ENCODE data around the gene MACC1.
"Not testable (repeated sequence)": the region's sequence is repeated elsewhere in the genome, so short reads cannot be mapped to it uniquely, and the experiment has no call there.

Gene MACC1

GRCh38 chr7:20203316-20203715, 13.9 kb downstream of the MACC1 start:
- no peak for DNase-seq (ENCODE audit: low read depth)

DNA sequence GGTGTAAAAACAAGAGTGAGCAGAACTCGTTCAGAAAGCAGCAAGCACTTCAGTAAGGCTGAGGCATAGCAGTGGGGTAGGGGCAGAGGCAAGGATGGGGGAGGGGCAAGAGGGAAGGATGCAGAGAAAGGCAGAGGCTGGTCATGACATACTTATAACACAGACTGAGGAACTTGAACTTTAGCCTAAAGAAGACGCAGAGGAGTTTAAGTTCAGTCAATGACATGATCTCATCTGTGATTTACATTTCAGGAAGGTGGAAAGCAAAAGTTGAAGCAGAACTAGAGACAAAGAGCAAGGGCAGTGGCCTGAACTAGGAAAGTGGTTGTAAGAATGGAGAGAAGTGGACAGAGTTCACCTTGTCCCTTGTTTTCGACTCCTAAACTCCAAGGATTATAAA, 15.8 kb downstream of the MACC1 start:
- DNase-seq (ENCODE audit: low read depth), result no peak

- no peak for DNase-seq (ENCODE audit: low read depth)
Measured at GRCh38 chr7:20200971-20201370, 16.2 kb downstream of the MACC1 start.

GRCh38 chr7:20200361-20200760, 16.8 kb downstream of the MACC1 start:
- DNase-seq (ENCODE audit: low read depth), result no peak

- no peak for DNase-seq (ENCODE audit: low read depth)
Measured at GRCh38 chr7:20199015-20199737, 18.0 kb downstream of the MACC1 start.

- no peak for DNase-seq (ENCODE audit: low read depth)
Measured at GRCh38 chr7:20198260-20198659, 18.9 kb downstream of the MACC1 start.

- no peak for DNase-seq (ENCODE audit: low read depth)
Measured at GRCh38 chr7:20197837-20198236, 19.3 kb downstream of the MACC1 start.

GRCh38 chr7:20197125-20197748, 19.9 kb downstream of the MACC1 start:
- no peak for DNase-seq (ENCODE audit: low read depth)

GRCh38 chr7:20194343-20194995, 22.7 kb downstream of the MACC1 start:
- no peak for DNase-seq (ENCODE audit: low read depth)

- no peak for DNase-seq (ENCODE audit: low read depth)
Measured at GRCh38 chr7:20193873-20194272, 23.3 kb downstream of the MACC1 start.

- no peak for DNase-seq (ENCODE audit: low read depth)
Measured at GRCh38 chr7:20193242-20193777, 23.9 kb downstream of the MACC1 start.

- DNase-seq (ENCODE audit: low read depth), result no peak
Measured at GRCh38 chr7:20191391-20191869, 25.8 kb downstream of the MACC1 start.

DNA sequence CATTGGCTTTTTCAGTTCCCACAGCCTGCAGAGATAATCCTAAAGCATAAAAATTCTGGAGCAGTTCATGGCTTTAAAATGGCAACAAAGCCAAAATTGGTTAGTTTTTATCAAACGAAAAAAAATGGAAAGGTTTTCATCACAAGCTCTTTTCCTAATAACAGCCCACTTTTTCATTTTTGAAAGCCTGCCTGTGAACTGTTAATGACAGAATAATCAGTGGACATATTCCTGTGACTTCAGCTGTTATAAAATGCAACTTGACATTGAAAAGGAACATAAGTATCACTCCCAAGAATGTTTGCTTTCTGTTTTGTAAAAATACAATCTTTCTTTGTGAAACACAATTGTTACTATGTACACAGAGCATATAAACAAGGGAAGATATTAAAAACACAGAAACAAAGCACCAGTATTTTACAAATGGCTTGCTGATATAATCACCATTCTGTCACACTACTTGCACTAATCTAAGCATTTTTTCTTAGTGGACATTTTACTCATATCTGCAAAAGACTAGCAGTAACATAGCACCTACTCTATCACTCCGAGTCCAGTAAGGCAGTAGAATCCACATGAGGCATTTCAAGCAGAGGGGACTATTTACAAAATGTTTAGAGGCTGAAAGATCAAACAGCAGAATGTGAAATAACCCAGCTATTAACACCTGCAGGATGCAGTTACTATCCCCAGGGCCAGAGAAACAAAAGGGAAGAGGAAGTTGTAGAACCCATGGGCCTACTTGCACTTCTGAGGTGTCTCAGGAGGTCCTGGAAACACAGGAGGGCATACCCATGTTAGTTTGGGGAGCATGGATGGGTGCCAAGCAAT, 26.4 kb downstream of the MACC1 start:
- no peak for DNase-seq (ENCODE audit: low read depth)

DNA sequence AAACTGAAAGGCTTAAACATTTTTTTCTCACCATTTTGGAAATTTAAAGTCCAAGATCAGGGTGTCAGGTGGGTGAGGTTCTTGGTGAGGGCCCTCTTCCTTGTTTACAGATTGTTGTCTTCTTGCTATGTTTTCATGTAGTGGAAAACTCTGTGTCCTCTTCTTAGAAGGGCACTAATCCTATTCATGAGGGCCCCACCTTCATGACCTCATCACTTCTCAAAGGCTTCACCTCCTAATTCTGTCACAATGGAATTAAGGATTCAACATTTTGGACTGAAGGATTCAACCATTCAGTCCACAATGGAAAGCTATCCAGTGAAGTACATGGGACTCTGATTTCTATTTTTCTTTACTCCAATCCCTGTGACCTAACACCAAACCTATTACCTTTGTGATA, 27.3 kb downstream of the MACC1 start:
- no peak for DNase-seq (ENCODE audit: low read depth)

- no peak for DNase-seq (ENCODE audit: low read depth)
Measured at GRCh38 chr7:20188567-20188966, 28.6 kb downstream of the MACC1 start.

- not testable (repeated sequence) for DNase-seq (ENCODE audit: low read depth)
Measured at GRCh38 chr7:20187850-20188249, 29.3 kb downstream of the MACC1 start.

- no peak for DNase-seq (ENCODE audit: low read depth)
Measured at GRCh38 chr7:20185988-20186387, 31.2 kb downstream of the MACC1 start.

DNA sequence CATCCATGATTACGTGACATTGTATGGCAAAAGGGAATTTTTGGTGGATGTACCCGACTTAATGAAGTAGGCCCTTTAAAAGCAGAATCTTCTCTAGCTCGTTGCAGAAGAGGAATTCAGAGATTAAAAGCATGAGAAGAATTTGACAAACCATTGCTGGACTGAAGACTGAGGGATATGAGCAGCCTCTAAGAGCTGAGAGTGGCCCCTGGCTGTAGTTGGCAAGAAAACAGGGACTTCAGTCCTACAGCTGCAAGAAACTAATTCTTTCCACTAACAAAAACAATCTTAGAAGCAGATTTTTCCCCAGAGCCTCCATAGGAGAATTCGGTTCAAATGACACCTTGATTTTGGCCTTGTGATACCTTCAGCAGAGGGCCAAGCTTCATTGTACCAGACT, 34.1 kb downstream of the MACC1 start:
- no peak for DNase-seq (ENCODE audit: low read depth)

DNA sequence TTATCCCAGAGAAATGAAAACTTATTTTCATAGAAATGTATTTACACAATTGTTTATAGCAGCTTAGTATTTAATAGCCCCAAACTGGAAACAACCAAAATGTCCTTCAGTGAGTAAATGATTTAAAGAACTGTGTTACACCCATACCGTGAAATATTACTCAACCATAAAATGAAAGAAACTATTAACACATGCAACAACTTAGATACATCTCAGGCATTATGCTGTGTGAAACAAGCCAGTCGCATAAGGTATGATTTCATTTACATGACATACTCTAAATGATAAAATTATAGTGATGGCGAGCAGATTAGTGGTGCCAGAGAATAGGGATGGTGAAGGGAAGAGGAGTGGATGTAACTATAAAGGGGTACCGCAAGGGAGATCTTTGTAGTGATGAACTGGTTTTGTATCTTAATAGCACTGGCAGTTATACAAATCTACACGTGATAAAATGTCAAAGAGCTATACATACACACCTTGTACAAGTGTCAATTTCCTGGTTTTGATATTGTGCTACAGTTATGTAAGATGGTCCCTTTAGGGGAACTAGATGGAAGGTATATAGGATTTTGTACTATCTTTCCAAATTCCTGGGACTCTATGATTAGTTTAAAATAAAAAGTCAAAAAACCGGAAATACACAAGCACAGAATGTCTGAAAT, 40.5 kb downstream of the MACC1 start:
- no peak for DNase-seq (ENCODE audit: low read depth)

DNA sequence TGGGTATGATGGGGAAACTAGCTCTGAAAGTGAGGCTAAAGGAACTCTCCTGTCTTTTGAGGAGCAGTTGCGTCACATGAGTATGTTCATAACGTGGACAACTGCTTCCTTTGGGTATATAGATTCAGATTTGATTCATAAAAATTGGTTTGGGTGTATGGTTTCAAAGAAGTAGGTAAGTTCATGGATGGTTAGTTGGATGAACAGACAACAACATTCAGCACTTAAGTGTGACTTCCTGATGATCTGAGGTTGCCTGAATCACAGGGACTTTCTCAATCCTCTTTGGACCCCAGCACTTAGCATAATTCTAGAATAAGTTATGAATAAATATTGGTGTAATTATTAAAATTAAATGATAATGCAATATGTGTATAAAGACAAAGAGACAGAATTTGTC, 43.4 kb downstream of the MACC1 start:
- DNase-seq (ENCODE audit: low read depth), result no peak

- DNase-seq (ENCODE audit: low read depth), result no peak
Measured at GRCh38 chr7:20172736-20173334, 44.3 kb downstream of the MACC1 start.

All from stimulated activated CD8-positive, alpha-beta memory T cell treated with anti-CD3 and anti-CD28 coated beads, Interleukin-12 subunit alpha, Interleukin-12 subunit beta, amount 100 ng/mL, for 1 hour (primary cell).